GM20000 (cell line): ENCODE data around the gene WFIKKN1.

Experiments
- DNase-seq: peaks from one replicate; pipeline ENCODE4 v3.0.0; 2012; ENCODE audit warnings: low spot score
- TF ChIP-seq, protein P1 (sequence below): IDR thresholded peaks from 2 replicates; pipeline ENCODE4 v1.5.1; 2012; ENCODE audit warnings: mild to moderate bottlenecking, control low read depth; ENCODE audit errors: extremely low read depth, missing control alignments

The WFIKKN1 gene

DNA sequence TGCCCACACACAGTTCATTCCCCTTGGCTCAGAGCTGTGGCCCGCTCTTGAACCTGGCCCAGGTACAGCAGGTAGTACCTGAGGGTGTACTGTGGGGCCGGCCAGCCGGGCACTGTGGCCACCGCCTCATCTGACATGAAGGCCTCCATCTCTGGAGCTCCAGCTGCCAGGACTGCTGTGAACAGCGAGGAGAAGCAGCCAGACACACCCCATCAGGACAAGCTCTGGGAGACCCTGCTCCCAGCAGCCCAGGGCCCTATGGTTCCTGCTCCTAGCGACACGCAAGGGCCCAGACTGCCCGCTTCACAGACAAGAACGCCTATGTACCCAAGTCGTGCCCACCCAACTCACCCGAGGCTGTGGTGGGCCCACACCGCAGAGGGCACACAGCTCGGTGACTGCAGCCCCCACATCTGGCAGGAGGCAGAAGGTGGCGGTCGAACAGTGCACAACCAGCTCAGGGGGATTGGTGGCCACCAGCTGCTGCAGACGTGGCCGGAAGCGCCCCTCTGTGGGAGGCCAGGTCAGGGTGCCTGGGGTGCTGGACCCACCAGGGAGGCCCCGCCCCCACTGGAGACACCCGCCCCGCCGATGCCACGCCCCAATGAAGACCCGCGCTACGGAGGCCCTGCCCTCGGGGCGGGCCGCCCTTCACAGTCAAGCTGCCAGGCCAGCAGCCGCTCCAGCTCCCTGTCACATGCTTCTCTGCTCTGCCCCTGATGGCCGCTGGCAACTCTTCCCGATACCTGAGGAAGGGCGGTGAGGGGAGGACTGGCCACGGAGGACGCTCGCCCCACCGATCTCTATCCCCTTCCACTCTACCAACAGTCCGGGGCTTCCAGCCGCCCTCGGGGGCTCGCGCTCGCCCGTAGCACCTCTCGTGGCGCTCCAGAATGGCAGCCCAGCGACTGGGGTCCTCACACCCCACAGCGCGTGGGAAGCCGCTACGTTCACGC is 48.4 kb downstream of the WFIKKN1 start:
- TF ChIP-seq, protein P1, sequence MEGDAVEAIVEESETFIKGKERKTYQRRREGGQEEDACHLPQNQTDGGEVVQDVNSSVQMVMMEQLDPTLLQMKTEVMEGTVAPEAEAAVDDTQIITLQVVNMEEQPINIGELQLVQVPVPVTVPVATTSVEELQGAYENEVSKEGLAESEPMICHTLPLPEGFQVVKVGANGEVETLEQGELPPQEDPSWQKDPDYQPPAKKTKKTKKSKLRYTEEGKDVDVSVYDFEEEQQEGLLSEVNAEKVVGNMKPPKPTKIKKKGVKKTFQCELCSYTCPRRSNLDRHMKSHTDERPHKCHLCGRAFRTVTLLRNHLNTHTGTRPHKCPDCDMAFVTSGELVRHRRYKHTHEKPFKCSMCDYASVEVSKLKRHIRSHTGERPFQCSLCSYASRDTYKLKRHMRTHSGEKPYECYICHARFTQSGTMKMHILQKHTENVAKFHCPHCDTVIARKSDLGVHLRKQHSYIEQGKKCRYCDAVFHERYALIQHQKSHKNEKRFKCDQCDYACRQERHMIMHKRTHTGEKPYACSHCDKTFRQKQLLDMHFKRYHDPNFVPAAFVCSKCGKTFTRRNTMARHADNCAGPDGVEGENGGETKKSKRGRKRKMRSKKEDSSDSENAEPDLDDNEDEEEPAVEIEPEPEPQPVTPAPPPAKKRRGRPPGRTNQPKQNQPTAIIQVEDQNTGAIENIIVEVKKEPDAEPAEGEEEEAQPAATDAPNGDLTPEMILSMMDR, result no peak
- DNase-seq, result peak; percentile 68

DNA sequence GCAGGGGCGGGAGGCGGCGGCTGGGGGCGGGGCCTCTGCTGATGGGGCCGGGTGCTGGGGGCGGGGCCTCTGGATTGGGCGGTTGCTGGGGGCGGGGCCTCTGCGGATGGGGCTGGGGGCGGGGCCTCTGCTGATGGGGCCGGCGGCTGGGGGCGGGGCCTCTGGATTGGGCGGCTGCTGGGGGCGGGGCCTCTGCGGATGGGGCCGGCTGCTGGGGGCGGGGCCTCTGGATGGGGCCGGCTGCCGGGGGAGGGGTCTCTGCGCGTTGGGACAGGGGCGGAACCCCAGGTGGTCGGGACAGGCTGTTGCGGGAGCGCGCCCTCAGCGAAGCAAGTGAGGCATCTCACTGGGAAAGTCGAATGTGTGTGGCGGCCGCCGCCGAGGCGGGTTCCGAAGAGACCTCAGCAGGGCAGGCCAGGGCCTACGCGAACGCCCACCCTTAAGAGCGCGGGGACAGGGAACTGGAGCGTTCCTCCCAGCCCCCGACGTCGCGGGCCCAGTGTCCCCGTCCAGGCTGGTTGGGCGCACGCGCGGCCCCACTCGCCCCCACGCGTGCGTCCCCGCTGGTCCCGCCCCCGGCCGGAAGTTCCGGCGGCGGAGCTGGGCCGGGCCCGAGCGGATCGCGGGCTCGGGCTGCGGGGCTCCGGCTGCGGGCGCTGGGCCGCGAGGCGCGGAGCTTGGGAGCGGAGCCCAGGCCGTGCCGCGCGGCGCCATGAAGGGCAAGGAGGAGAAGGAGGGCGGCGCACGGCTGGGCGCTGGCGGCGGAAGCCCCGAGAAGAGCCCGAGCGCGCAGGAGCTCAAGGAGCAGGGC is 49.2 kb downstream of the WFIKKN1 start, which contains the start of gene STUB1:
Gene STUB1 (plus strand): TSS at position 597 of the 811 bp plus-strand sequence. CDS start 116 bp downstream, at position 713.
- peak; percentile 94 for DNase-seq
- TF ChIP-seq, protein P1, result no peak

DNA sequence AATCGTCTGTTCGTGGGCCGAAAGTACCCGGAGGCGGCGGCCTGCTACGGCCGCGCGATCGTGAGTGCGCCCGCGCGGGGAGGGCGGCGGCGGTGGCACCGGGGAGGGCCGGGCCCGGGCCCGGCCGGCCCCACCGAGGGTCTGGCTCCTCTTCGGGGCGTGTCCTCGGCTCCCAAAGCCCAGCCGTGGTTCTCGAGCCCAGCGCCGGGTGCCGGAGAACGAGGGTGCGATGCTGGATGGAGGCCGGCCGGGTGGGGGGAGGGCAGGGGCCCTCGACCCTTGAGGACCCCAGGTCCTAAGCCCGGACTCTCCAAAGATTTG is 49.8 kb downstream of the WFIKKN1 start:
- no peak for DNase-seq
- TF ChIP-seq, protein P1, result no peak

DNA sequence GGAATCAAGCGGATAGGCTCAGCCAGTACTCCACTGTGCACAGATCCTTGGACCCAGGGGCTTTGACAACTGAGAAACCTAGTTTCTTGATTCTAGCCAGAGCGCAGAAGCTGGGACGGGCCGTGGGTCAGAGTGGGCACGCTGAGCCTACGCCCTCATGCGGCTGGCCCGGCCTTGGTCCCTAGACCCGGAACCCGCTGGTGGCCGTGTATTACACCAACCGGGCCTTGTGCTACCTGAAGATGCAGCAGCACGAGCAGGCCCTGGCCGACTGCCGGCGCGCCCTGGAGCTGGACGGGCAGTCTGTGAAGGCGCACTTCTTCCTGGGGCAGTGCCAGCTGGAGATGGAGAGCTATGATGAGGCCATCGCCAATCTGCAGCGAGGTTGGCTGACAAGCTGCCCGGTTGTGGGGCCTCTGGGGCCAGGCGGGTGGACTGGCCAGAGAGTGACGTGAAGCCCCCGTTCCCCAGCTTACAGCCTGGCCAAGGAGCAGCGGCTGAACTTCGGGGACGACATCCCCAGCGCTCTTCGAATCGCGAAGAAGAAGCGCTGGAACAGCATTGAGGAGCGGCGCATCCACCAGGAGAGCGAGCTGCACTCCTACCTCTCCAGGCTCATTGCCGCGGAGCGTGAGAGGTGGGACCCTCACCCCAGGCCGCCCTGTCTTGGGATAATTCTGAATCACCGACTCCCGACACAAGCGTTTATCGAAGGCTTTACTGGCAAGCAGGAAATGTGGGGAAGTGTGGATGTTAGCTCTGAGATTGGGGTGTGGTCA is 50.4 kb downstream of the WFIKKN1 start:
- DNase-seq, result no peak
- TF ChIP-seq, protein P1, result no peak

DNA sequence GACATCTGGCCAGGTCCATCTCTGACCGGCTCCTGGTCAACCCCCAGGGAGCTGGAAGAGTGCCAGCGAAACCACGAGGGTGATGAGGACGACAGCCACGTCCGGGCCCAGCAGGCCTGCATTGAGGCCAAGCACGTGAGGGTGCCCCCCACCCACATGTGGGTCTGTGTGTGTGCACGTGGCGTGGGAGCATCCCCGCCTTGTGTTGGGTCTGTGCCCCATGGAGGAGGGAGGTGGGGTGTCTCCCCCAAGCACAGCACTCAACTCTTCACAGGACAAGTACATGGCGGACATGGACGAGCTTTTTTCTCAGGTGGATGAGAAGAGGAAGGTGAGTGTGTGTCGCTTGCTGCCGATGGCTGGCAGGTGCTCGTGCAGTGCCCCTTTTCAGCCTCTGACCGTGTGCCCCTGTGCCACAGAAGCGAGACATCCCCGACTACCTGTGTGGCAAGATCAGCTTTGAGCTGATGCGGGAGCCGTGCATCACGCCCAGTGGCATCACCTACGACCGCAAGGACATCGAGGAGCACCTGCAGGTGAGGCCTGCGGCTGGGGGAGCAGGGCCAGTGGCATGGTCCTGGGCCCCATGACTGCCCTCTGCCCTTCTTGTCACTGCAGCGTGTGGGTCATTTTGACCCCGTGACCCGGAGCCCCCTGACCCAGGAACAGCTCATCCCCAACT is 51.1 kb downstream of the WFIKKN1 start:
- TF ChIP-seq, protein P1, result no peak
- no peak for DNase-seq

DNA sequence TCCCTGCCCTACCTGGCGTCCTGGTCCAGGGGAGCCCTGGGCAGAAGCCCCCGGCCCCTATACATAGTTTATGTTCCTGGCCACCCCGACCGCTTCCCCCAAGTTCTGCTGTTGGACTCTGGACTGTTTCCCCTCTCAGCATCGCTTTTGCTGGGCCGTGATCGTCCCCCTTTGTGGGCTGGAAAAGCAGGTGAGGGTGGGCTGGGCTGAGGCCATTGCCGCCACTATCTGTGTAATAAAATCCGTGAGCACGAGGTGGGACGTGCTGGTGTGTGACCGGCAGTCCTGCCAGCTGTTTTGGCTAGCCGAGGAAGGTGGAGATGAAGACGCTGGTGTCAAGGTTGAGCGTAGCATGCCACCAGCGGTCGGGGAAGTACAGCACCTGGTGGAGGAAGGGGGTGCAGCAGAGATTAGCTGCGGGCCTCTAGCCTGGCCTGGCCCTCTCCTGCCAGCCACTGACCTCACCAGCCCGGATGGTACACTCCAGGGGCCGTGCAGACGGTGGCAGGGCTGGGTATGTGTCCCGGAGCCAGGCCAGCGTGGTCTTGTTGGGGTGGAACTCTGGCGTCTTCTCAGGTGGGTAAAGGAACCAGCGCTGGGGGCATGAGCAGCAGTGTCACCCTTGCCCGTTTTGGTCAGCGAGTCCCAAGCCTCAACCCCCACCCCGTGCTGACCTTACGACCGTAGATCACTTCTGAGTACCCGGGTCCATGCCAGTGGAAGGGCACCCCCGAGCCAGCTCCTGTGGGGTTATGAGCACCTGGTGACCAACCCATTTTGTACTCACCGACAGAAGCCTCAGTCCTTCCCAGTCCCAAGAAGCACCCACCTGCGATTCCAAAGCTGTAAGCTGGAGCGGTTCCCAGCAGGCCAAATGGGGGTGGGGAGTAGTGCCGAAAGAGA is 52.0 kb downstream of the WFIKKN1 start:
- TF ChIP-seq, protein P1, result no peak

More for the DNA sequence above, 52.0 kb downstream of the WFIKKN1 start:
- DNase-seq, result no peak
